HL-60 (cell line): Measurements from ENCODE around the gene CACNA1H.

ENCODE experiments used
- GABPA ChIP-seq: IDR thresholded peaks from 2 replicates; pipeline ENCODE4 v1.6.1; 2012; ENCODE audit warnings: low read depth
- POLR2AphosphoS5 ChIP-seq: IDR thresholded peaks from 2 replicates; pipeline ENCODE4 v1.6.1; 2012; ENCODE audit warnings: low read depth
- TF ChIP-seq, protein P1 (sequence below): IDR thresholded peaks from one replicate; pipeline ENCODE4 v1.5.1; 2011; ENCODE audit warnings: low read length, control low read depth, inconsistent platforms; ENCODE audit not compliant: insufficient read depth
- TF ChIP-seq, protein P2 (sequence below): IDR thresholded peaks from 2 replicates; pipeline ENCODE4 v1.6.1; 2012; ENCODE audit warnings: low read depth; ENCODE audit not compliant: insufficient replicate concordance

DNA sequence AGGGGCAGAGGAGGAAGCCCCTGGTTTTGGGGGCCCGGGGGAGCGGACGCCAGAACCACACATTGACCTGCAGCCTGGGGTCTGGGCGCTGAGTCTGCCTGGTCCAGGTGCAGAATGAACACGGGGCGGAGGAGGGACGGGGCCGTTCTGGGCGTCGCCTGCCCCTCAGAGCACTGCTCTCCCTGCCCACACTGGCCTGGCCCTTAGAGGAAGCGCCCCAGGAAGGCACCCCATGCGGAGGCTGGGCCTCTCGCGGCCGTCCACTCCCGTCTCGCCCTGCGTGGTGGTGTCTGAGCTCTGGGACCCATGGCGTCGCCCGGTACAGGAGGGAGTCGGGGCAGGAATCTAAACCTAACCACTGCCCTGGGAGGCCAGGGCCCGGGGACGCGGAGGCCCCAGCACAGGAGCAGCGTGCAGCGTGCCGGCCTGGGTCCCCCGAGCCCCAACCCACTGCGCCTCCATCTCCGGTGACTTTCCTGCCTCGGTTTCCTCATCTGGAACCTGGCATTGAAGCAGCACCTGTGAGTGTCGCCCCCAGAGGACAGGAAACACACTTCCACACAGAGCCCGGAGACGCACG is 107.3 kb downstream of the CACNA1H start:
- TF ChIP-seq, protein P1, sequence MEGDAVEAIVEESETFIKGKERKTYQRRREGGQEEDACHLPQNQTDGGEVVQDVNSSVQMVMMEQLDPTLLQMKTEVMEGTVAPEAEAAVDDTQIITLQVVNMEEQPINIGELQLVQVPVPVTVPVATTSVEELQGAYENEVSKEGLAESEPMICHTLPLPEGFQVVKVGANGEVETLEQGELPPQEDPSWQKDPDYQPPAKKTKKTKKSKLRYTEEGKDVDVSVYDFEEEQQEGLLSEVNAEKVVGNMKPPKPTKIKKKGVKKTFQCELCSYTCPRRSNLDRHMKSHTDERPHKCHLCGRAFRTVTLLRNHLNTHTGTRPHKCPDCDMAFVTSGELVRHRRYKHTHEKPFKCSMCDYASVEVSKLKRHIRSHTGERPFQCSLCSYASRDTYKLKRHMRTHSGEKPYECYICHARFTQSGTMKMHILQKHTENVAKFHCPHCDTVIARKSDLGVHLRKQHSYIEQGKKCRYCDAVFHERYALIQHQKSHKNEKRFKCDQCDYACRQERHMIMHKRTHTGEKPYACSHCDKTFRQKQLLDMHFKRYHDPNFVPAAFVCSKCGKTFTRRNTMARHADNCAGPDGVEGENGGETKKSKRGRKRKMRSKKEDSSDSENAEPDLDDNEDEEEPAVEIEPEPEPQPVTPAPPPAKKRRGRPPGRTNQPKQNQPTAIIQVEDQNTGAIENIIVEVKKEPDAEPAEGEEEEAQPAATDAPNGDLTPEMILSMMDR = no peak
- TF ChIP-seq POLR2AphosphoS5 (no peak), GABPA (no peak)
- TF ChIP-seq, protein P2, sequence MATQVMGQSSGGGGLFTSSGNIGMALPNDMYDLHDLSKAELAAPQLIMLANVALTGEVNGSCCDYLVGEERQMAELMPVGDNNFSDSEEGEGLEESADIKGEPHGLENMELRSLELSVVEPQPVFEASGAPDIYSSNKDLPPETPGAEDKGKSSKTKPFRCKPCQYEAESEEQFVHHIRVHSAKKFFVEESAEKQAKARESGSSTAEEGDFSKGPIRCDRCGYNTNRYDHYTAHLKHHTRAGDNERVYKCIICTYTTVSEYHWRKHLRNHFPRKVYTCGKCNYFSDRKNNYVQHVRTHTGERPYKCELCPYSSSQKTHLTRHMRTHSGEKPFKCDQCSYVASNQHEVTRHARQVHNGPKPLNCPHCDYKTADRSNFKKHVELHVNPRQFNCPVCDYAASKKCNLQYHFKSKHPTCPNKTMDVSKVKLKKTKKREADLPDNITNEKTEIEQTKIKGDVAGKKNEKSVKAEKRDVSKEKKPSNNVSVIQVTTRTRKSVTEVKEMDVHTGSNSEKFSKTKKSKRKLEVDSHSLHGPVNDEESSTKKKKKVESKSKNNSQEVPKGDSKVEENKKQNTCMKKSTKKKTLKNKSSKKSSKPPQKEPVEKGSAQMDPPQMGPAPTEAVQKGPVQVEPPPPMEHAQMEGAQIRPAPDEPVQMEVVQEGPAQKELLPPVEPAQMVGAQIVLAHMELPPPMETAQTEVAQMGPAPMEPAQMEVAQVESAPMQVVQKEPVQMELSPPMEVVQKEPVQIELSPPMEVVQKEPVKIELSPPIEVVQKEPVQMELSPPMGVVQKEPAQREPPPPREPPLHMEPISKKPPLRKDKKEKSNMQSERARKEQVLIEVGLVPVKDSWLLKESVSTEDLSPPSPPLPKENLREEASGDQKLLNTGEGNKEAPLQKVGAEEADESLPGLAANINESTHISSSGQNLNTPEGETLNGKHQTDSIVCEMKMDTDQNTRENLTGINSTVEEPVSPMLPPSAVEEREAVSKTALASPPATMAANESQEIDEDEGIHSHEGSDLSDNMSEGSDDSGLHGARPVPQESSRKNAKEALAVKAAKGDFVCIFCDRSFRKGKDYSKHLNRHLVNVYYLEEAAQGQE = no peak
